GM12873 (cell line): Measurements from ENCODE around the gene DVL3.

Source experiments
- TF ChIP-seq, protein P1 (sequence below): IDR thresholded peaks from 2 replicates; pipeline ENCODE4 v1.5.1; 2012; ENCODE audit warnings: low read depth, mild to moderate bottlenecking, moderate library complexity, low read length, control low read depth; ENCODE audit not compliant: insufficient read depth; ENCODE audit errors: missing control alignments

DVL3 gene

GRCh38 chr3:184209146-184209923, 54.2 kb downstream of the DVL3 start:
- TF ChIP-seq, protein P1, sequence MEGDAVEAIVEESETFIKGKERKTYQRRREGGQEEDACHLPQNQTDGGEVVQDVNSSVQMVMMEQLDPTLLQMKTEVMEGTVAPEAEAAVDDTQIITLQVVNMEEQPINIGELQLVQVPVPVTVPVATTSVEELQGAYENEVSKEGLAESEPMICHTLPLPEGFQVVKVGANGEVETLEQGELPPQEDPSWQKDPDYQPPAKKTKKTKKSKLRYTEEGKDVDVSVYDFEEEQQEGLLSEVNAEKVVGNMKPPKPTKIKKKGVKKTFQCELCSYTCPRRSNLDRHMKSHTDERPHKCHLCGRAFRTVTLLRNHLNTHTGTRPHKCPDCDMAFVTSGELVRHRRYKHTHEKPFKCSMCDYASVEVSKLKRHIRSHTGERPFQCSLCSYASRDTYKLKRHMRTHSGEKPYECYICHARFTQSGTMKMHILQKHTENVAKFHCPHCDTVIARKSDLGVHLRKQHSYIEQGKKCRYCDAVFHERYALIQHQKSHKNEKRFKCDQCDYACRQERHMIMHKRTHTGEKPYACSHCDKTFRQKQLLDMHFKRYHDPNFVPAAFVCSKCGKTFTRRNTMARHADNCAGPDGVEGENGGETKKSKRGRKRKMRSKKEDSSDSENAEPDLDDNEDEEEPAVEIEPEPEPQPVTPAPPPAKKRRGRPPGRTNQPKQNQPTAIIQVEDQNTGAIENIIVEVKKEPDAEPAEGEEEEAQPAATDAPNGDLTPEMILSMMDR: no peak

DNA sequence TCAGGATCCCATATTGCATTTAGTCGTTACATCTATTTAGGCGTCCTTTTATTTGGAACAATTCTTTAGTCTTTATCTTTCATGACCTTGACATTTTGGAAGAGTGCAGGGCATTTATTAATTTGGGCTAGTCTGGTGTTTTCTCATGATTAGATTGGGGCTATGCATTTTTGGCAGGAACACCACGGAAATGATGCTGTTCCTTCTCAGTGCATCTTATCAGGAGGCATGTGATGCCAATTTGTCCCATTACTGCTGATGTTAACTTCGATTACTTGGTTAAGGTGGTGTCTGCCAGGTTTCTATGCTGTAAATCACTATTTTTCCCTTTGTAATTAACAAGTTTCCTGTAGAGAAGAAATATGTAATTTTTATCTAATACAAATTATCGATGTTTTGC, 56.1 kb downstream of the DVL3 start:
- TF ChIP-seq, protein P1: no peak

- TF ChIP-seq, protein P1: no peak
Observed at GRCh38 chr3:184211718-184212117, 56.5 kb downstream of the DVL3 start.

DNA sequence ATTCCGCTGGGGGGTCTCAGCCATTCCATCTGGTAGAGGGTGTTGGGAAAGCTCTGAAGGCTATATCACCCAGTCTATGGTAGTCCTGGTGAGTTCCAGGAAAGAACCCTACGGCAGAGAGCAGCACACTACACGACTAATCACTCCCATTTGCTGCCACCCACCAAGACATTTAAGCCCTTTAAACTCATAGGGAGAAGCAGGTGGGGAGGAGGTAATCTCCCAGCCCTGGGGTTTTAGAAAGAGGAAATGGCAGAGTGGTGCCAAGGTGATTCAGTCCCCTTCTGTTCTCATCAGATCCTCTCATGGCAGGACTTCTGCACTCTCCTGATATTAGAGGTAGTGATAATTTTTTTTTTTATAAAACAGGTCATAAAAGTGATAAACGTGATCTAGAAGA, 63.6 kb downstream of the DVL3 start:
- TF ChIP-seq, protein P1: no peak

GRCh38 chr3:184222521-184222920, 67.3 kb downstream of the DVL3 start:
- TF ChIP-seq, protein P1: no peak
